IgD-negative memory B cell (primary cell): ENCODE measurements around the gene WWC1. TPM values are rescaled to one million over a fixed set of nuclear protein-coding genes. Genes with fewer than 3 reads are reported as not detected.

Experiments used
- H3K27ac Mint-ChIP-seq, 3 donors: one replicate each; pipeline ENCODE4 v1.8.0; 2020 to 2022; ENCODE audit warnings: mild to moderate bottlenecking in 3 of 3, mixed read lengths in 3 of 3, moderate library complexity in 1 of 3
- H3K27me3 Mint-ChIP-seq: one replicate; pipeline ENCODE4 v1.8.0; 2021; ENCODE audit warnings: mixed read lengths
- H3K36me3 Mint-ChIP-seq: one replicate; pipeline ENCODE4 v1.8.0; 2020; ENCODE audit warnings: mild to moderate bottlenecking, mixed read lengths
- H3K4me1 Mint-ChIP-seq, 3 donors: one replicate each; pipeline ENCODE4 v1.8.0; 2020 to 2022; ENCODE audit warnings: mixed read lengths in 3 of 3, mild to moderate bottlenecking in 1 of 3
- H3K4me3 Mint-ChIP-seq, 4 donors: one replicate each; pipeline ENCODE4 v1.8.0; 2020 to 2022; ENCODE audit warnings: mild to moderate bottlenecking in 4 of 4, mixed read lengths in 4 of 4, moderate library complexity in 3 of 4
- H3K9me3 Mint-ChIP-seq, 3 donors: one replicate each; pipeline ENCODE4 v1.8.0; 2020 to 2021; ENCODE audit warnings: mixed read lengths in 3 of 3, mild to moderate bottlenecking in 1 of 3
- polyA plus RNA-seq: library from polyadenylated mRNA; unstranded; fragments of 300-500 nt; fragmentation: Illumina TruSeq; gene quantifications from one replicate; pipeline ENCODE4 v1.2.3, GENCODE V29; 2021

The WWC1 gene
- polyA plus RNA-seq, 1 donor from 2014 or later, result 0.09 TPM

DNA sequence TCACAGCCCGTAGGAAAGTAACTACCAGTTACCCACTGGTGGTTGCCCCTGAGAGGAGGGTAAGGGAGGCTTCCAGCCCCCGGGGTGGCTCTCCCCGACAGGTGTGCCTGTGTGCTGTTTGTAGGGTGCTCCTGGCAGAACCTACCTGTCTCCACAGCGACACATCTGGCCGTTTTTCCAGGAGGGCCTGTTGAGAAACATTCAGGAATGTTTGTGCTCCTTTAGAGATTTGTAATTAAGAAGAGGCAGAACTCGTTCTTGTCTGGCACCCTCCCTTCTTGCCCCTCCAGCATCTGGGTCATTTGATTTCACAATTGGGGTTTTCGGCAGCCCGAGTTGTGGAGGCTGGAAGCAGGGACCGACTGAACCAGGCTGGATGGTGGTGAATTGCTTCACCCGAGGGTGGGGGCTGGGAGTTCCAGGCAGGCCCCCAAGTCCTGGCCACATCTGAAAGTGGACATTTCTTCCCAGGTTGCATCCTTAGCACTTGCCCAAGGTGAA, 74.2 kb downstream of the WWC1 start:
- Mint-ChIP-seq H3K9me3 (no peaks in the 10 kb centered on the region), H3K4me3 (no peak overlapping the region), H3K4me1 (no peaks in the 10 kb centered on the region), H3K27me3 (peaks cover 1% of the 10 kb centered on the region), H3K27ac (no peak overlapping the region), H3K36me3 (no peaks in the 10 kb centered on the region)

DNA sequence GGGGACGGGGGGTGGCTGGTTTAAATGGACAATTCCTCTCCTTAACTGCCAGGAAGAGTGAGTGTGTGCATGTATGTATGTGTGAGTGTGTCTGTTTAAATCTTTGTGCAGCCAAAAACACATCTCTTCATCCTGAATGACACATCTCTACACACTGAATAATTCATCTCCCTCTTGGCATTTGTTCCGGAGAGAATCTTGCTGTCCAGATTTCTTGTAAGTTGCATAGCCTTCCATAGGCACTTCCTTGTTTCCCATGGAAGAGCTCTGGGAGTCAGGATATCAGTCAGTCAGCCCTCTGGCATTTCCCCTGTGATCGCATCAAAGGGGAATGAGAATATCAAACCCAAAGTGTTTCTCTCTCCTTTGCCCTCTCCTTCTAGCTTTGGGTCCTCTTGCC, 74.7 kb downstream of the WWC1 start:
- Mint-ChIP-seq H3K36me3 (no peaks in the 10 kb centered on the region), H3K9me3 (no peaks in the 10 kb centered on the region), H3K4me1 (no peaks in the 10 kb centered on the region), H3K27ac (peak overlapping the region in 1 of 3 donors; percentile 59), H3K4me3 (no peak overlapping the region), H3K27me3 (peaks cover 1% of the 10 kb centered on the region)

DNA sequence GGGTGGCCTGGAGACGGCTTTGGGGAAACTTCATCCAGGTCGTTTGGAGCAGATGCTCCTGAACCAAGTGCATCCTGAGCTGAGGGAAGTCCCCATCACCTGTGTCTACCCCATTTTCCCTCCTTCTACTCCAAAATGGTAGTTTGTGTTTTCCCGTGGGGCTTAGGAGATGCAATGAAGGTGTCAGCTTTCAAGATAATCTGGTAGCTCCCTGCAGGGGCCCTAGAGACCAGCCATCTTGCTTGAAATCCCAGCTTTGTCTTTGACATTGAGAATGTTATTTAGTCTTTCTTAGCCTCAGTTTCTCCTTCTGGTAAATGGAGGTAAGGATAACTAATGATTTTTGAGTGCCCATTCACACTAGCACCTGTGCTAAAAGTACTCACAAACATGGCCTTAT, 77.4 kb downstream of the WWC1 start:
- Mint-ChIP-seq H3K27ac (no peak overlapping the region), H3K27me3 (peaks cover 1% of the 10 kb centered on the region), H3K4me1 (peaks cover 0 to 5% (median 0%) of the 10 kb centered on the region in 3 donors), H3K36me3 (no peaks in the 10 kb centered on the region), H3K9me3 (no peaks in the 10 kb centered on the region), H3K4me3 (no peak overlapping the region)

DNA sequence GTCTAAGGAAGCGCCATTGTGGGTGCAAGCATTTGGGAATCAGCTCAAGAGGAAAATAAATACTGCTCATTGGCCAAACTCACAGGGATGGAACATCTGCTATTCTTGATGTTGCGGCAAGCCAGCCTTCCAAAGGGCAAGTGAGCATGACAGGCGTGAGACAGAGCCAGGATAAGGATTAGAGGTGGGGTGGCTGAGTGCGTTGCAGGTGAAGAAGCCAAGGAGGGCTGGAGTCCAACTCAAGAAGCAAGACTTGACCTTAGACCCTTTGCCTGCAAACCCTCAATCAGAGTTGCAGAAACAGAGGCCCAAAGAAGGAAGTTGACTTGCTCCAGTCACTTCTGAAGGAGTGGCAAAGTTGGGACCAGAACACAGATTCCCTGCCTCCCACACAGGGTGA, 79.4 kb downstream of the WWC1 start:
- Mint-ChIP-seq H3K4me3 (no peak overlapping the region), H3K4me1 (peaks cover 0 to 5% (median 0%) of the 10 kb centered on the region in 3 donors), H3K27ac (no peak overlapping the region), H3K27me3 (no peaks in the 10 kb centered on the region), H3K9me3 (no peaks in the 10 kb centered on the region), H3K36me3 (no peaks in the 10 kb centered on the region)

DNA sequence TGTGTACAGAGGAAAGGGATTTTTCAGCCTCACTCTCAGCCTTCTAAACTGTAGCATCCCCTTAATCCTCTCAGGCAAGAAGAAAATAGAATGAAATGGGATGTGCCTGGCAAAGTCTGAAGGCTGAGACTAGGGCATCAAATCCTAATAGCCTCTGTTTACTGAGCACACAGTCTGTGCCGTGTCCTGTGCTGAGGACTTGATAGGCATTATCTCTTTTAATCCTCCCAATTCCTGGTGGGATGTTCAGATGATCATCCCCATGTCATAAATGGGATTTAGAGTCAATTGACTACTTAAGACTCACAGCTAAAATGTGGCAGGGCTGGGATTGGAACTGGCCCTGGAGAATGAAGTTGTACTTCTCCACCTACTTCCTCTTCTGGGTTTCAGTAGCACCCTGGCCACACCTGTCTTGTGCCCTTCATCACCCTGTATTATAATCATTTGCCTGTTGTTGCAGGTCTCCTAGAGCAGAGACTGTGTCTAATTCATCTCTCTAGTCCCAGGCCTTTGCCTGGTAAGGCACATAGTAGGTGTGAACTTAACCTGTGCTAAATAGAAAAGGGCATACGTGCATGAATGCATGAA, 81.0 kb downstream of the WWC1 start:
- Mint-ChIP-seq H3K36me3 (no peaks in the 10 kb centered on the region), H3K27ac (no peak overlapping the region), H3K27me3 (no peaks in the 10 kb centered on the region), H3K4me1 (peaks cover 0 to 9% (median 0%) of the 10 kb centered on the region in 3 donors), H3K9me3 (peaks cover 0 to under 1% (median 0%) of the 10 kb centered on the region in 3 donors), H3K4me3 (no peak overlapping the region)

DNA sequence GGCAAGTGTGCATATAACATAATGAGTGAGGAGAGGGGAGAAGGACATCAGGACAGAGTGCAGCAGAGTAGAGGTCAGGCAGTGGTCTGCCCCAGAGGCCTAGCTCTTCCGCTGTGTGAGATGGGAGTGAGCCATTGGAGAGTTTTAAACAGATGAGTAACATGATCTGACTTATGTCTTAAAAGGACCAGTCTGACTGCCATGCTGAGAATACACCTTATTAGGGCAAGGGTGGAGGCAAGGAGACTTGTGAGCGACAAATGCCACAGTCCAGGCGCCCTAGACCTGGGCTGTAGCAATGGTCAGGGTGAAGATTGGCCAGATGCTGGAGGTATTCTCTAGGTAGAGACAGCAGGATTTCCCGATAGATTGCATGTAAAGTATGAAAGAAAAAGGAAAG, 83.1 kb downstream of the WWC1 start:
- Mint-ChIP-seq H3K4me3 (no peak overlapping the region), H3K9me3 (peaks cover 0 to 3% (median 2%) of the 10 kb centered on the region in 3 donors), H3K27ac (no peak overlapping the region), H3K4me1 (peaks cover 0 to 10% (median 2%) of the 10 kb centered on the region in 3 donors), H3K27me3 (no peaks in the 10 kb centered on the region), H3K36me3 (no peaks in the 10 kb centered on the region)

DNA sequence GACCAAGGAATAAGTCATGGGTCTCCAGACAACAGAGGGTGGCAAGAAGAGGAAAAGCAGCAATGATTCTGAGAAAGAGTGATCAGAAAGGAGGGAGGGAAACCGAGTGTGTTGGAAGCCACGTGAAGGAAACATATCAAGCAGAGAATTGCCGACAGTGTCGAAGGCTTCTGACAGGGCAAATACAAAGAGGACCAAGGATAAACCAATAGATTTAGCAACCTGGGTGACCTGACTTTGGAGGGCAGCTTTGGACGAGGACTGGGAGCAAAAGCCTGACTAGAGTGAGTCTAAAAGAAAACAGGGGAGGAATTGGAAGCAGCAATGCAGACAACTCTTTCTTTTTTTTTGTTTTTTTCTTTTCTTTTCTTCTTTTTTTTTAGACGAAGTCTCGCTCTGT, 83.8 kb downstream of the WWC1 start:
- Mint-ChIP-seq H3K4me1 (peaks cover 0 to 10% (median 2%) of the 10 kb centered on the region in 3 donors), H3K27ac (no peak overlapping the region), H3K36me3 (no peaks in the 10 kb centered on the region), H3K9me3 (peaks cover 0 to 3% (median 2%) of the 10 kb centered on the region in 3 donors), H3K27me3 (no peaks in the 10 kb centered on the region), H3K4me3 (no peak overlapping the region)

DNA sequence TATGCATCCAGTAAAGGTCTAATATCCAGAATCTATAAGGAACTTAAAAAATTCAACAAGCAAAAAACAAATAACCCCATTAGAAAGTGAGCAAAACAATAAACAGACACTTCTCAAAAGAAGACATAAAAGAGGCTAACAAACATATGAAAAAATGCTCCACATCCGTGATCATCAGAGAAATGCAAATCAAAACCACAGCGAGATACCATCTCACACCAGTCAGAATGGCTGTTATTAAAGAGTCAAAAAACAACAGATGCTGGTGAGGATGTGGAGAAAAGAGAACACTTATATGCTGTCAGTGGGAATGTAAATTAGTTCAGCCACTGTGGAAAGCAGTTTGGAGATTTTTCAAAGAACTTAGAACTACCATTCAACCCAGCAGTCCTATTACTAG, 86.1 kb downstream of the WWC1 start:
- Mint-ChIP-seq H3K4me3 (no peak overlapping the region), H3K9me3 (peaks cover 0 to 3% (median 2%) of the 10 kb centered on the region in 3 donors), H3K27me3 (no peaks in the 10 kb centered on the region), H3K36me3 (peaks cover 2% of the 10 kb centered on the region), H3K4me1 (peaks cover 0 to 6% (median 6%) of the 10 kb centered on the region in 3 donors), H3K27ac (peak overlapping the region in 1 of 3 donors; percentile 64)

DNA sequence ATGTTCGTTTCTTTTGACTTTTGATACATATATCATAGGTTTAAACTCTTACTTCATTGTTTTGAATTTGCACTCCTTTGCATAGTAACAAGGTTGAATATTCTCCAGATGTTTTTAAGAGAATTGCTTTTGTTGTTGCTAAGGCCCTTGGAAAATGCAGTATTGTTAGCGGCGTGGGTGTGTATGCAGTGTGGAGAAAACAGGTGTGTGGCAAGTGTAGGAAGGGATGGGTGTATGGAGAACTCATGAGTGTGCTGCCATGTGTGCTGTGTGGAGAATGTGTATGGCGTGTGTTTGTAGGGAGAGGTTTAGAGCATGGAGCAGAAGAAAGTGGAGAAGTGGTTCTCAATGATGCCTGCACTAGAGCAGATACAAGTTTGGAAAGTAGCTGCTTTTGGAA, 87.3 kb downstream of the WWC1 start:
- peaks cover 0 to 10% (median 6%) of the 10 kb centered on the region in 3 donors for H3K4me1 Mint-ChIP-seq
- peaks cover 2% of the 10 kb centered on the region for H3K36me3 Mint-ChIP-seq
- H3K27ac Mint-ChIP-seq, result no peak overlapping the region
- no peaks in the 10 kb centered on the region for H3K27me3 Mint-ChIP-seq
- H3K9me3 Mint-ChIP-seq, result peaks cover 0 to 3% (median 2%) of the 10 kb centered on the region in 3 donors
- no peak overlapping the region for H3K4me3 Mint-ChIP-seq

DNA sequence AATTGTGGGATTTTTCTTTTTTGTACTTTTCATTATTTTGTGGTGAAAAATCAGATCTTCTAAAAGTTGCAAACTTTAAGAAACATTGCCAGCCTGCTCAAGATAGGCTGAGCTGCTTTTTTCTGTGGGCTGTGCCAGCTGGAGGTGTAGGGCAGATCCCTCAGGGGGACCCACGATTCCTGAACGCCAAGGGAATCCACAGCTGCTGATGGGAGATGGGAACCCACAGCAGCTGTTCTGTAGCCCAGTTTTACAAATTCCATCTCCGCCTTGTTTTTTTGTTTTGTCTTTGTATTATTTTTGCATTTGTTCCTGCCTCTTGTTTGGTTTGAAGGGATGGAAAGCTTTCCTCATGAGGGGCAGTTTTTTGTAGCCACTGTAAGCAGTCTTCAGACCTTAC, 91.0 kb downstream of the WWC1 start:
- peaks cover 0 to 6% (median 5%) of the 10 kb centered on the region in 3 donors for H3K4me1 Mint-ChIP-seq
- no peak overlapping the region for H3K27ac Mint-ChIP-seq
- H3K9me3 Mint-ChIP-seq, result peaks cover 2 to 7% (median 4%) of the 10 kb centered on the region in 3 donors
- H3K27me3 Mint-ChIP-seq, result no peaks in the 10 kb centered on the region
- H3K4me3 Mint-ChIP-seq, result no peak overlapping the region
- H3K36me3 Mint-ChIP-seq, result peaks cover 10% of the 10 kb centered on the region

DNA sequence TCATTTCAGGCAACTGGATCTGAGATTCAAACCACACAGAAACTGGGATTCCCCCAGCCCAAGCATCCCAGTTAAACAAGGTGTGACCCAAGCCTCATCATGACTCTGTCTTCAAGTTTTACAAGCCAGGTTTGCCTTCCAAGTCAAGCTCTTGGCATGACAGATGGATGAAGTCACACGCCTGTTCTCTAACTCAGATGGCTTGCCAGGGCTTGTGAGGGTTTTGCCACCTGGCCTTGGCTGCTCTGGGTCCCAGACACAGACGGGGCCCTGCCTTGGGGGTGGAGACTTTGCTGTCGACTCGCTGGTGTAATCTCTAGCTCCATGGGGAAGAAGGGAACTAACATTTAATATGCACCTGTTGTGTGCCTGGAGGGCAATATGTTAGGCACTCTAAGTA, 99.0 kb downstream of the WWC1 start:
- Mint-ChIP-seq H3K9me3 (peaks cover 0 to 14% (median 8%) of the 10 kb centered on the region in 3 donors), H3K4me3 (no peak overlapping the region), H3K27me3 (no peaks in the 10 kb centered on the region), H3K4me1 (peaks cover 0 to 2% (median 0%) of the 10 kb centered on the region in 3 donors), H3K36me3 (peaks cover 5% of the 10 kb centered on the region), H3K27ac (no peak overlapping the region)

DNA sequence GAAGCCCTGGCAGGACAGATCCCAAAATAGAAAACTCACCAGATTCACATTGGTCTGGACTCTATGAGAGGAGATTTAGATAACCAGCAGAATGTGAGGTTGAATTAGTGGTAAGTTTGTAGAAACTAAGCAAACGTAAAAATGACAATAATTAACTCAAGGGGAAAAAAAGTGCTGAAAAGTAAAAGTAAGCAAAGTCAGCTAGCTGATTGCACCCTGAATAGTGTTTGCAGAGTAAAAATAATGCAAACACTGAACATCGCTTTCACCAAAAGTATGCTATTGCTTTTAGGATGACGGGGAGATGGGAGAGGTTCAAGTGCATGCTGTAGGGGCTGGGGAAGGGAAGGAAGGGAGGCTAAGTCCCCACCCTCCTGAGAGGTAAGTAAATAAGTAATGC, 102.3 kb downstream of the WWC1 start:
- Mint-ChIP-seq H3K4me3 (no peak overlapping the region), H3K9me3 (peaks cover 0 to 13% (median 8%) of the 10 kb centered on the region in 3 donors), H3K27me3 (no peaks in the 10 kb centered on the region), H3K27ac (peak overlapping the region in 1 of 3 donors; percentile 78), H3K4me1 (peaks cover 0 to 2% (median 0%) of the 10 kb centered on the region in 3 donors), H3K36me3 (no peaks in the 10 kb centered on the region)

DNA sequence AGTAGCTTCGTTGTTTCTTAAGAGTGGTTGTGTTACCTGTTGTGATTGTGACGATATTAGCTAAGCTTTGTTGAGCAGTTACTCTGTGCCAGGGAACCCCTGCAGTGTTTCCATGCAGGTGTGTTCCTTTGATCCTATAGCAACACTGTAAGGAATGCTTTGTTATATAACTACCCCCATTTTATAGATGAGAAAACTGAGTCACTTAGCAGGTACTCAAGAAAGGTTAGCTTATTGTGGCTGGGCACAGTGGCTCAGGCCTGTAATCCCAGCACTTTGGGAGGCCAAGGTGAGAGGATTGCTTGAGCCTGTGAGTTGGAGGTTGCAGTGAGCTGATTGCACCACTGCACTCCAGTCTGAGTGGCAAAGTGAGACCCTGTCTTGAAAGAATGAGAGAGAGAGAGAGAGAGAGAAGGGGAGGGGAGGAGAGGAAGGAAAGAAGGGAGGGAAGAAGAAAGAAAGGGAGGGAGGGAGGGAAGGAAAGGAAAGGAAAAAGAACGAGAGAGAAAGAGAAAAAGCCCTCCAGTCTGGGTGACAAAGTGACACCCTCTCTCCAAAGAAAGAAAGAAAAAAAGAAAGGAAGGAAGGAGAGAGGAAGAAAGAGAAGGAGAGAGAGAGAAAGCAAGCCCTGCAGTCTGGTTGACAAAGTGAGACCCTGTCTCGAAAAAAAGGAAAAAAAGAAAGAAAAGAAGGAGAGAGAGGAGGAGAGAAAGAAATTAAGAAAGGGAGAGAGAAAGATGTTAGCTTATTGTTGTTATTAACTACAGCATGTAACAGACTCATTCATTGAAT, 109.2 kb downstream of the WWC1 start:
- no peaks in the 10 kb centered on the region for H3K9me3 Mint-ChIP-seq
- H3K27ac Mint-ChIP-seq, result no peak overlapping the region
- H3K4me1 Mint-ChIP-seq, result no peaks in the 10 kb centered on the region
- H3K27me3 Mint-ChIP-seq, result no peaks in the 10 kb centered on the region
- H3K36me3 Mint-ChIP-seq, result peaks cover 3% of the 10 kb centered on the region
- no peak overlapping the region for H3K4me3 Mint-ChIP-seq

DNA sequence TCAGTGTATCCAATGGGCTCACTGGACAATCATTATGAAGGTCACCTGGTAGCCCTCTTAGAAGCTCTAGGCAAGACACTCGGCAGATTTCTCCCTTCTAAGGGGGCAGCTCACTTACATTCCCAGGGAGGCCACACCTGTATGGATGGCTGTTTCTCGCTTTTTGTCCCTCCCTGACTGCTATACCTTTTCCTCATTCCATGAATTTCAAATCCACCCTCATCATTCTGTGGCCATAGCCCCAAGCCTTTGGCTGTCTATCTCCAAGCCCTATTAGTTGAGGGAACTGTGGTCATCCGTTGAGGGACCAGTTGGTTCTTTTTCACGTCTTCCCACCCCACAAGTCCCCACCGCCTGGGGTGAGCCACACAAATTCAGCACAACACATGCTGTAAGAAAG, 109.8 kb downstream of the WWC1 start:
- Mint-ChIP-seq H3K27me3 (no peaks in the 10 kb centered on the region), H3K36me3 (peaks cover 3% of the 10 kb centered on the region), H3K4me3 (no peak overlapping the region), H3K27ac (no peak overlapping the region), H3K4me1 (no peaks in the 10 kb centered on the region), H3K9me3 (no peaks in the 10 kb centered on the region)

DNA sequence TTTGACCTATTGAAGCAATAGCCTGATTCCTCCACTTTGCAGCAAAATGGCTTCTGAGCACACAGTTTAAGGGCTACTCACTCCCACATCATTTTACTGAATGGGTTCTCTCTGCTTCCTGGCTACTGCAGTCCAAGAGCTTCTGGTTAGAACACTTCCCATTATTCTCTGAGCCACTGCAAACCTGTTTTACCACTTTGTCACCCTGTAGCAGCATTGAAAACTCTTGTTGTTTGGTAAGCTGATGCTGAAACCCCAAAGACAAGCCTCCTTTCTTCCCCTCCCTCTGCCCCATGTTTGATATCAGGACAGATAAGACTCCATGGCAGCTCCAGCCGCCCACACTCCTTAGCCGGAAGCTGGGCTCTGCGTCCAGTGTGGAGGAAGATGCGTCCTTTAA, 110.4 kb downstream of the WWC1 start:
- H3K27ac Mint-ChIP-seq, result no peak overlapping the region
- H3K9me3 Mint-ChIP-seq, result no peaks in the 10 kb centered on the region
- H3K27me3 Mint-ChIP-seq, result no peaks in the 10 kb centered on the region
- peaks cover 3% of the 10 kb centered on the region for H3K36me3 Mint-ChIP-seq
- no peak overlapping the region for H3K4me3 Mint-ChIP-seq
- H3K4me1 Mint-ChIP-seq, result no peaks in the 10 kb centered on the region
